Sigmoid colon (tissue), 7 donors: Measurements from ENCODE around the gene STK39. TPM values are rescaled to one million over a fixed set of nuclear protein-coding genes. Genes with fewer than 3 reads are reported as not detected.
A peak's percentile ranks its signal among the peaks of the same experiment; 100 is the strongest.

ENCODE experiments used
- DNase-seq: peaks from one replicate; pipeline ENCODE4 v3.0.0-alpha.2; 2019
- H3K27ac ChIP-seq, 4 donors: fragments of 200-600 bp; sonication (generic); one replicate each; pipeline ENCODE4 v1.5.1; 2016 to 2019; ENCODE audit warnings: mild to moderate bottlenecking in 1 of 4
- H3K27me3 ChIP-seq, 3 donors: fragments of 200-600 bp; sonication (generic); one replicate each; pipeline ENCODE4 v1.5.1; 2019; ENCODE audit warnings: mild to moderate bottlenecking in 1 of 3
- H3K36me3 ChIP-seq, 4 donors: fragments of 200-600 bp; sonication (generic); one replicate each; pipeline ENCODE4 v1.5.1; 2016 to 2019
- H3K4me1 ChIP-seq, 4 donors: fragments of 200-600 bp; sonication (generic); one replicate each; pipeline ENCODE4 v1.5.1; 2017 to 2019
- H3K4me3 ChIP-seq, 4 donors: fragments of 200-600 bp; sonication (generic); one replicate each; pipeline ENCODE4 v1.5.1; 2017 to 2019; ENCODE audit warnings: mild to moderate bottlenecking in 2 of 4, moderate library complexity in 1 of 4
- H3K9me3 ChIP-seq, 4 donors: fragments of 200-600 bp in 3 of 4; sonication (generic) in 3 of 4; one replicate each; pipeline versions ENCODE4 v1.5.1 to v1.6.1; 2013 to 2019
- EP300 ChIP-seq, 4 donors: sonication (generic); formaldehyde crosslinking; IDR thresholded peaks; one replicate each; pipeline ENCODE4 v1.6.1; 2017; ENCODE audit warnings: antibody characterized with exemption in 4 of 4
- POLR2A ChIP-seq, 2 donors: fragments of 450-650 bp; IDR thresholded peaks; one replicate each; pipeline ENCODE4 v1.6.1; 2016; ENCODE audit warnings: antibody characterized with exemption in 2 of 2, mild to moderate bottlenecking in 2 of 2, moderate library complexity in 2 of 2
- POLR2AphosphoS5 ChIP-seq, 4 donors: sonication (generic); formaldehyde crosslinking; IDR thresholded peaks; one replicate each; pipeline ENCODE4 v1.6.1; 2017; ENCODE audit warnings: antibody characterized with exemption in 4 of 4
- WGBS, 2 donors: extraction: QIAGEN DNeasy Blood & Tissue Kit; methylation state at CpG; one replicate each; pipeline ENCODE4 v1.1.7; 2013; 5-methylcytosine and 5-hydroxymethylcytosine counted together
- intact Hi-C: fragments of 100-400 bp; cut with DNase I; formaldehyde crosslinking; loops from one replicate; pipeline ENCODE4 v1.15.1; 2023
- polyA plus RNA-seq, 3 donors: library from polyadenylated mRNA; stranded (reverse); fragments of 200-250 nt; gene quantifications; one replicate each; pipeline ENCODE4 v1.2.3, GENCODE V29; 2013
- total RNA-seq, 4 donors: library from RNA; depleted of rRNA; stranded (reverse); fragments of >200 nt; gene quantifications; one replicate each; pipeline ENCODE4 v1.1.0, GENCODE V29; 2016
- TF ChIP-seq, protein P1 (sequence below), 4 experiments: fragments of 450-650 bp in 3 of 4; fragments of 200-600 bp in 1 of 4; IDR thresholded peaks; one replicate each; pipeline ENCODE4 v1.5.1; 2016 to 2019; ENCODE audit warnings: antibody characterized with exemption in 4 of 4, mild to moderate bottlenecking in 3 of 4, moderate library complexity in 2 of 4
- donor health status: healthy with polysubstance abuse.
- donor health status: Bipolar disorder and iron deficiency.
- donor health status: healthy.

Gene STK39
- total and polyA plus RNA-seq, 7 donors: 13.4 to 44.9 (median 24.1) TPM

DNA sequence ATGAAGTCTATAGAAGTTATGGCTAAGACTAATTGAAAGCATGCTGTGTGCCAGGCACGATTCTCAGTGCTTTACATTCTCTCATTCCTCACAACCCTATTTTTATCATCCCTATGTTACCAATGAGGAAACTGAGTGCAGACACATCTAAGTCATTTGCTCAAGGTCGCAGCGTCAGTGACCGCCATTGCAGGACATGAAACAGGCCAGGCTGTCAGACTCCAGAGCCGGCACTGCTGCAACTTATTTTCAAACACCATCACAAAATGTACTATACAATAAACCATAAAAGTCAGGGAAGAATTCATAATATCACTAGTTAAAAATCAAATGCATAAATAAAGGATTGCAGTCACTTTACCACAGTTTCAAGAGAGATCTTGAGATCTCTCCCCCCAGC, 5.6 kb downstream of the STK39 start:
- H3K4me1 ChIP-seq: peaks cover 0 to 35% (median 28%) of the 10 kb centered on the region in 4 donors
- no peaks in the 10 kb centered on the region for H3K9me3 ChIP-seq
- H3K4me3 ChIP-seq: no peak overlapping the region
- no peak for DNase-seq
- no peaks in the 10 kb centered on the region for H3K27me3 ChIP-seq
- H3K27ac ChIP-seq: peak overlapping the region in 3 of 4 donors; percentile 6 to 38 (median 38)
- no peak for TF ChIP-seq EP300 (IDR thresholded peaks at IDR 0.05)
- TF ChIP-seq POLR2AphosphoS5 (IDR thresholded peaks at IDR 0.05): no peak
- TF ChIP-seq, protein P1, sequence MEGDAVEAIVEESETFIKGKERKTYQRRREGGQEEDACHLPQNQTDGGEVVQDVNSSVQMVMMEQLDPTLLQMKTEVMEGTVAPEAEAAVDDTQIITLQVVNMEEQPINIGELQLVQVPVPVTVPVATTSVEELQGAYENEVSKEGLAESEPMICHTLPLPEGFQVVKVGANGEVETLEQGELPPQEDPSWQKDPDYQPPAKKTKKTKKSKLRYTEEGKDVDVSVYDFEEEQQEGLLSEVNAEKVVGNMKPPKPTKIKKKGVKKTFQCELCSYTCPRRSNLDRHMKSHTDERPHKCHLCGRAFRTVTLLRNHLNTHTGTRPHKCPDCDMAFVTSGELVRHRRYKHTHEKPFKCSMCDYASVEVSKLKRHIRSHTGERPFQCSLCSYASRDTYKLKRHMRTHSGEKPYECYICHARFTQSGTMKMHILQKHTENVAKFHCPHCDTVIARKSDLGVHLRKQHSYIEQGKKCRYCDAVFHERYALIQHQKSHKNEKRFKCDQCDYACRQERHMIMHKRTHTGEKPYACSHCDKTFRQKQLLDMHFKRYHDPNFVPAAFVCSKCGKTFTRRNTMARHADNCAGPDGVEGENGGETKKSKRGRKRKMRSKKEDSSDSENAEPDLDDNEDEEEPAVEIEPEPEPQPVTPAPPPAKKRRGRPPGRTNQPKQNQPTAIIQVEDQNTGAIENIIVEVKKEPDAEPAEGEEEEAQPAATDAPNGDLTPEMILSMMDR (IDR thresholded peaks at IDR 0.05): no peak
- 89 to 91% methylated on average over 5 of the region's 5 CpGs for WGBS, 2 donors
- H3K36me3 ChIP-seq: no peaks in the 10 kb centered on the region
- intact Hi-C loops: loop anchor here (10.0 kb wide), 2 partner anchors 213 to 463 kb away; partner anchors contain the start of gene CERS6

DNA sequence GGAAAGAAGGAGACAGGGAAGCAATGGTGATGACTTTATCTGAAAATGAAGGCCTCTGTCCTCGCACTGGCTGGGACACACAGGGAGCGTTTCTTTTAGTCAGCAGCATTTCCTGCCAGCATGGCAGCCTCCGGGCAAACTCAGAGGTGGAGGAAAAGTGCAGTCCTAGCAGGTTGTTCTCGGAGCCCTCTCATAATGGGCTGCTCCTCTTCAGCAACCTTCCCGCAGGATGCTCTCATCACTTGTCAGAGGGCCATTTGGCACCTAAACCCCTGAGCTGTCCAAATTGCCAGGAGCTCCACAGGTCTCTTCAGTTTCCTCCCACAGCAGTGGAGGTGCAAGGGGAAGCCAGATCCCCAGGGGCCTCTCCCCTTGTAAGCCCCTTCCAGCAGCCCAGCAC, 6.2 kb downstream of the STK39 start:
- H3K36me3 ChIP-seq: no peaks in the 10 kb centered on the region
- H3K4me3 ChIP-seq: no peak overlapping the region
- H3K27me3 ChIP-seq: no peaks in the 10 kb centered on the region
- H3K4me1 ChIP-seq: peaks cover 0 to 33% (median 25%) of the 10 kb centered on the region in 4 donors
- no peaks in the 10 kb centered on the region for H3K9me3 ChIP-seq
- WGBS, 2 donors: 70 to 84% methylated on average over 5 of the region's 5 CpGs
- DNase-seq: no peak
- intact Hi-C loops: loop anchor here (10.0 kb wide), 2 partner anchors 214 to 464 kb away; partner anchors contain the start of gene CERS6
- peak overlapping the region in 3 of 4 donors; percentile 6 to 38 (median 38) for H3K27ac ChIP-seq
- TF ChIP-seq EP300 (IDR thresholded peaks at IDR 0.05): no peak
- TF ChIP-seq POLR2A (IDR thresholded peaks at IDR 0.05): no peak
- no peak for TF ChIP-seq POLR2AphosphoS5 (IDR thresholded peaks at IDR 0.05)
- TF ChIP-seq, protein P1 (IDR thresholded peaks at IDR 0.05): no peak

DNA sequence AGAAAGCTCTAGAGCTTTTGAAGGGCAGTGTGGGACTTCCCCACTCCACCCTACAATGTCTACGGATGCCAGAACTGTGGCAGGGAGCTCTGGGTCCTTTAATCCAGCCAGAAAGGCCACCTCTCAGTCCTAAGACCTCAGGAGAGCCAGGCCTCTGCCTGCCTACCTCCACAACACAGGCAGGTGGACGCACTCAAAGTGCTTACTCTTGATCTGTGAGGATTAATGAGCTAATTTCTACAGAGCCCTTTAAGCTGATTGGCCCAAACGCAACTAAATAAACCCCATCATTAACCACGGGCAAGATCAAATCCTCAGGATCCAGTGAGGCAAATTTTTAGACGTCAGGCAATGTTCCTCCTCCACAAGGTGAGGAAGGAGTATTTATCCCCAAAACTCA, 8.1 kb downstream of the STK39 start:
- Histone ChIP-seq H3K4me1 (peaks cover 0 to 16% (median 13%) of the 10 kb centered on the region in 4 donors), H3K27ac (no peak overlapping the region), H3K36me3 (no peaks in the 10 kb centered on the region), H3K27me3 (no peaks in the 10 kb centered on the region), H3K9me3 (no peaks in the 10 kb centered on the region), H3K4me3 (no peak overlapping the region)
- no peak for TF ChIP-seq EP300 (IDR thresholded peaks at IDR 0.05)
- TF ChIP-seq, protein P1 (IDR thresholded peaks at IDR 0.05): no peak
- no peak for TF ChIP-seq POLR2AphosphoS5 (IDR thresholded peaks at IDR 0.05)
- no peak for TF ChIP-seq POLR2A (IDR thresholded peaks at IDR 0.05)
- intact Hi-C loops: no loop called here
- 72 to 82% methylated on average over 5 of the region's 5 CpGs for WGBS, 2 donors
- no peak for DNase-seq

DNA sequence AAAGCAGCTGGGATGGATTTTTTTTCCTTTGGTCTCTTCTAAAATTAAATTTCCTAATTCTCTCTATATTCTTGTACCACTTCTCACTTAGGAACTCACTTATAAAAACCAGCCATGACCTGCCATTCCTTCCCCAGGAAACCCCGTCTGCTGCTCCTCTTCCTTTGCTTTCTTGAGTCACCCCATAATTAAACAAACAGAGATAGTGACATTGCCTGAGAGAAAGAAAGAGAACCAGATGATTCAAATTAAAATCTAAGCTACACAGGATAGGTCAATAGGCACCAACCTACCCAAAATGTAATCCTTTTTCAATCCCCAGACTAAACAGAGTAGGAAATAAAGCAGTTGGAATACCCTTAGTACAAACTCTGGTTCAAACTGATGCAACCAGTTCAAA, 9.7 kb downstream of the STK39 start:
- Histone ChIP-seq H3K4me1 (peaks cover 0 to 23% (median 13%) of the 10 kb centered on the region in 4 donors), H3K4me3 (no peak overlapping the region), H3K27me3 (no peaks in the 10 kb centered on the region), H3K27ac (no peak overlapping the region), H3K9me3 (no peaks in the 10 kb centered on the region), H3K36me3 (no peaks in the 10 kb centered on the region)
- DNase-seq: no peak
- intact Hi-C loops: no loop called here
- WGBS, 2 donors: 66 to 81% methylated on average over 1 of the region's 1 CpG
- TF ChIP-seq EP300 (IDR thresholded peaks at IDR 0.05): no peak
- TF ChIP-seq POLR2A (IDR thresholded peaks at IDR 0.05): no peak
- TF ChIP-seq POLR2AphosphoS5 (IDR thresholded peaks at IDR 0.05): no peak
- TF ChIP-seq, protein P1 (IDR thresholded peaks at IDR 0.05): no peak
